HepG2 (cell line): ENCODE results near the gene ANKRD40. TPM values are rescaled to one million over a fixed set of nuclear protein-coding genes. Genes with fewer than 3 reads are reported as not detected.
A peak's percentile ranks its signal among the peaks of the same experiment; 100 is the strongest.

Source experiments
- ATRX ChIP-seq: sonication (generic); formaldehyde crosslinking; IDR thresholded peaks from 2 replicates; pipeline ENCODE4 v1.4.0; 2020; ENCODE audit warnings: missing genetic modification reagents, borderline replicate concordance
- ELK4 ChIP-seq: sonication (generic); formaldehyde crosslinking; IDR thresholded peaks from 2 replicates; pipeline ENCODE4 v1.9.0; 2021; ENCODE audit warnings: missing genetic modification reagents, borderline replicate concordance
- FLYWCH1 ChIP-seq: sonication (generic); formaldehyde crosslinking; IDR thresholded peaks from 2 replicates; pipeline ENCODE4 v1.8.1; 2023; ENCODE audit warnings: mild to moderate bottlenecking, missing genetic modification reagents
- FOXP4 ChIP-seq: sonication (generic); formaldehyde crosslinking; IDR thresholded peaks from 2 replicates; pipeline ENCODE4 v1.4.0; 2020; ENCODE audit warnings: missing genetic modification reagents
- GLI4 ChIP-seq: sonication (generic); formaldehyde crosslinking; IDR thresholded peaks from 2 replicates; pipeline ENCODE4 v1.5.1; 2020; ENCODE audit warnings: missing genetic modification reagents, mild to moderate bottlenecking, moderate library complexity, borderline replicate concordance
- HNF4G ChIP-seq, 2 experiments: sonication (generic) in 1 of 2; formaldehyde crosslinking in 1 of 2; IDR thresholded peaks; 2 replicates each; pipeline versions ENCODE4 v1.4.0 to v1.6.1; 2011 to 2020; ENCODE audit warnings: borderline replicate concordance in 2 of 2, low read depth in 2 of 2, mild to moderate bottlenecking in 2 of 2, low read length in 1 of 2, missing genetic modification reagents in 1 of 2, moderate library complexity in 1 of 2
- MEIS1 ChIP-seq: sonication (generic); formaldehyde crosslinking; IDR thresholded peaks from 2 replicates; pipeline ENCODE4 v1.9.0; 2021; ENCODE audit warnings: mild to moderate bottlenecking, missing genetic modification reagents, moderate library complexity, borderline replicate concordance
- MIER2 ChIP-seq: IDR thresholded peaks from 2 replicates; pipeline ENCODE4 v1.6.1; 2016; ENCODE audit warnings: missing biosample characterization, missing genetic modification reagents
- TFE3 ChIP-seq: IDR thresholded peaks from 2 replicates; pipeline ENCODE4 v1.6.1; 2016
- ZHX2 ChIP-seq, 2 experiments: sonication (generic) in 1 of 2; formaldehyde crosslinking in 1 of 2; IDR thresholded peaks; 2 replicates each; pipeline versions ENCODE4 v1.6.1 to v1.9.0; 2014 to 2022; ENCODE audit warnings: antibody characterized with exemption in 1 of 2, borderline replicate concordance in 1 of 2, inconsistent platforms in 1 of 2, low read depth in 1 of 2, missing genetic modification reagents in 1 of 2
- ZNF574 ChIP-seq: sonication (generic); formaldehyde crosslinking; IDR thresholded peaks from 2 replicates; pipeline ENCODE4 v1.4.0; 2020; ENCODE audit warnings: missing genetic modification reagents
- polyA plus RNA-seq, 8 experiments: library from polyadenylated mRNA; depleted of rRNA in 3 of 8; stranded (reverse) in 7 of 8; unstranded in 1 of 8; fragments of >200 nt; fragmentation: Illumina TruSeq in 4 of 8; extraction: Trizol in 4 of 8; gene quantifications; 2 replicates each; pipeline versions ENCODE4 v1.2.1 to v1.2.3, GENCODE V29; 2011 to 2016; ENCODE audit warnings: low read depth in 4 of 8, missing spikeins in 1 of 8, mixed read lengths in 1 of 8; ENCODE audit not compliant: insufficient read depth in 1 of 8
- total RNA-seq, 5 experiments: library from RNA; depleted of rRNA; stranded (reverse); fragments of >200 nt; fragmentation: Illumina TruSeq; extraction: Trizol; gene quantifications; 2 replicates each; pipeline ENCODE4 v1.2.3, GENCODE V29; 2016; ENCODE audit warnings: low read depth in 1 of 5

ANKRD40 gene
- total and polyA plus RNA-seq, 2 of the 13 experiments (the other 11 are each of a cell fraction or from before 2014, with no cell fraction given): 35.0 to 46.4 TPM

GRCh38 chr17:50663812-50664374, 43.8 kb downstream of the ANKRD40 start (continued):
- TF ChIP-seq ZHX2 (IDR thresholded peaks at IDR 0.05; ENCODE audit: low read depth): no peak
- TF ChIP-seq ZHX2 (CRISPR knock-in tag; IDR thresholded peaks at IDR 0.05; ENCODE audit: borderline replicate concordance): no peak
- 0 out of 2 replicates have a peak, but pooled peaks have one; percentile 39 for TF ChIP-seq FOXP4 (CRISPR knock-in tag)
- TF ChIP-seq MEIS1 (CRISPR knock-in tag): no peak
- no peak for TF ChIP-seq HNF4G (IDR thresholded peaks at IDR 0.05; ENCODE audit: borderline replicate concordance, low read depth, low read length)
- peak; percentile 81; the same call in 1 of the 2 replicates for TF ChIP-seq HNF4G (CRISPR knock-in tag; IDR thresholded peaks at IDR 0.05; ENCODE audit: borderline replicate concordance, low read depth)
- TF ChIP-seq ELK4: no peak
- no peak for TF ChIP-seq MIER2
- TF ChIP-seq GLI4 (CRISPR knock-in tag): 0 out of 2 replicates have a peak, but pooled peaks have one; percentile 41
- TF ChIP-seq FLYWCH1 (CRISPR knock-in tag): no peak
- peak; percentile 52; the same call in 1 of the 2 replicates for TF ChIP-seq ZNF574
- TF ChIP-seq ATRX (CRISPR knock-in tag): no peak
- peak; percentile 73 for TF ChIP-seq TFE3 (CRISPR knock-in tag)
